Neural cell (in vitro differentiated cells): ENCODE results near the gene NPAS3.

ENCODE experiments used
- EP300 ChIP-seq: fragments of 450-650 bp; conservative IDR thresholded peaks from 2 replicates; pipeline ENCODE4 v1.6.1; 2014; ENCODE audit warnings: antibody characterized with exemption, mild to moderate bottlenecking, moderate library complexity; ENCODE audit not compliant: poor library complexity, severe bottlenecking
- MXI1 ChIP-seq: fragments of 450-650 bp; conservative IDR thresholded peaks from 2 replicates; pipeline ENCODE4 v1.6.1; 2014; ENCODE audit warnings: antibody characterized with exemption, mild to moderate bottlenecking; ENCODE audit not compliant: poor library complexity, severe bottlenecking
- POLR2AphosphoS5 ChIP-seq: IDR thresholded peaks from 2 replicates; pipeline ENCODE4 v1.6.1; 2012
- RAD21 ChIP-seq: fragments of 450-650 bp; conservative IDR thresholded peaks from 2 replicates; pipeline ENCODE4 v1.6.1; 2014; ENCODE audit warnings: antibody characterized with exemption, mild to moderate bottlenecking, moderate library complexity
- SMC3 ChIP-seq: fragments of 450-650 bp; conservative IDR thresholded peaks from 2 replicates; pipeline ENCODE4 v1.6.1; 2014; ENCODE audit warnings: antibody characterized with exemption, mild to moderate bottlenecking, moderate library complexity; ENCODE audit not compliant: poor library complexity
- TAF1 ChIP-seq: IDR thresholded peaks from 2 replicates; pipeline ENCODE4 v1.6.1; 2012; ENCODE audit warnings: low read depth
- TF ChIP-seq, protein P1 (sequence below): fragments of 450-650 bp; IDR thresholded peaks from 2 replicates; pipeline ENCODE4 v1.5.1; 2014; ENCODE audit warnings: antibody characterized with exemption, mild to moderate bottlenecking, moderate library complexity; ENCODE audit not compliant: poor library complexity, severe bottlenecking
- TF ChIP-seq, protein P2 (sequence below): IDR thresholded peaks from 2 replicates; pipeline ENCODE4 v1.6.1; 2012; ENCODE audit warnings: borderline replicate concordance

DNA sequence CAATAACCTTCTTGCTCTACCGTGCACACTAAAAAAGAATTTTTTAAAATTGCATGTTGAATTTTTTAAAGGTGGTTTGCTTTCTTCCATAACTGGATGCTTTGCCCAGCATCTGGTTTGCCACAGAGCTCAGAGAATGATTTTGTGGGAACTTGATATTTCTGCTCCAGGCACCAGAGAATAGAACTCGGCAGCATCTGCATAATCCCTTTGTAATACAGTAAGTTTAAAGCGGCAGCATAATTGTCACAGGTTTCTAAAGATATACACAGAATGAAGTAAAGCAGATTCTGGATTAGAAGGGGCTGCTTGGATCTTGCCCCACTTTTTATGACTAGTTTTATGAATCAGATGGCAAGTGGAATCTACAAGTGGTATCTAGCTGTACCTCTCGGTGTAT, 352.0 kb downstream of the NPAS3 start:
- TF ChIP-seq MXI1 (no peak), POLR2AphosphoS5 (no peak), TAF1 (no peak), EP300 (no peak), RAD21 (no peak), SMC3 (no peak)
- TF ChIP-seq, protein P1, sequence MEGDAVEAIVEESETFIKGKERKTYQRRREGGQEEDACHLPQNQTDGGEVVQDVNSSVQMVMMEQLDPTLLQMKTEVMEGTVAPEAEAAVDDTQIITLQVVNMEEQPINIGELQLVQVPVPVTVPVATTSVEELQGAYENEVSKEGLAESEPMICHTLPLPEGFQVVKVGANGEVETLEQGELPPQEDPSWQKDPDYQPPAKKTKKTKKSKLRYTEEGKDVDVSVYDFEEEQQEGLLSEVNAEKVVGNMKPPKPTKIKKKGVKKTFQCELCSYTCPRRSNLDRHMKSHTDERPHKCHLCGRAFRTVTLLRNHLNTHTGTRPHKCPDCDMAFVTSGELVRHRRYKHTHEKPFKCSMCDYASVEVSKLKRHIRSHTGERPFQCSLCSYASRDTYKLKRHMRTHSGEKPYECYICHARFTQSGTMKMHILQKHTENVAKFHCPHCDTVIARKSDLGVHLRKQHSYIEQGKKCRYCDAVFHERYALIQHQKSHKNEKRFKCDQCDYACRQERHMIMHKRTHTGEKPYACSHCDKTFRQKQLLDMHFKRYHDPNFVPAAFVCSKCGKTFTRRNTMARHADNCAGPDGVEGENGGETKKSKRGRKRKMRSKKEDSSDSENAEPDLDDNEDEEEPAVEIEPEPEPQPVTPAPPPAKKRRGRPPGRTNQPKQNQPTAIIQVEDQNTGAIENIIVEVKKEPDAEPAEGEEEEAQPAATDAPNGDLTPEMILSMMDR, result no peak
- TF ChIP-seq, protein P2, sequence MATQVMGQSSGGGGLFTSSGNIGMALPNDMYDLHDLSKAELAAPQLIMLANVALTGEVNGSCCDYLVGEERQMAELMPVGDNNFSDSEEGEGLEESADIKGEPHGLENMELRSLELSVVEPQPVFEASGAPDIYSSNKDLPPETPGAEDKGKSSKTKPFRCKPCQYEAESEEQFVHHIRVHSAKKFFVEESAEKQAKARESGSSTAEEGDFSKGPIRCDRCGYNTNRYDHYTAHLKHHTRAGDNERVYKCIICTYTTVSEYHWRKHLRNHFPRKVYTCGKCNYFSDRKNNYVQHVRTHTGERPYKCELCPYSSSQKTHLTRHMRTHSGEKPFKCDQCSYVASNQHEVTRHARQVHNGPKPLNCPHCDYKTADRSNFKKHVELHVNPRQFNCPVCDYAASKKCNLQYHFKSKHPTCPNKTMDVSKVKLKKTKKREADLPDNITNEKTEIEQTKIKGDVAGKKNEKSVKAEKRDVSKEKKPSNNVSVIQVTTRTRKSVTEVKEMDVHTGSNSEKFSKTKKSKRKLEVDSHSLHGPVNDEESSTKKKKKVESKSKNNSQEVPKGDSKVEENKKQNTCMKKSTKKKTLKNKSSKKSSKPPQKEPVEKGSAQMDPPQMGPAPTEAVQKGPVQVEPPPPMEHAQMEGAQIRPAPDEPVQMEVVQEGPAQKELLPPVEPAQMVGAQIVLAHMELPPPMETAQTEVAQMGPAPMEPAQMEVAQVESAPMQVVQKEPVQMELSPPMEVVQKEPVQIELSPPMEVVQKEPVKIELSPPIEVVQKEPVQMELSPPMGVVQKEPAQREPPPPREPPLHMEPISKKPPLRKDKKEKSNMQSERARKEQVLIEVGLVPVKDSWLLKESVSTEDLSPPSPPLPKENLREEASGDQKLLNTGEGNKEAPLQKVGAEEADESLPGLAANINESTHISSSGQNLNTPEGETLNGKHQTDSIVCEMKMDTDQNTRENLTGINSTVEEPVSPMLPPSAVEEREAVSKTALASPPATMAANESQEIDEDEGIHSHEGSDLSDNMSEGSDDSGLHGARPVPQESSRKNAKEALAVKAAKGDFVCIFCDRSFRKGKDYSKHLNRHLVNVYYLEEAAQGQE, result no peak
